Activated gamma-delta T cell treated with anti-CD3 and anti-CD28 coated beads, Interleukin-2, amount 50 U/mL, for 16 hours (primary cell): ENCODE results near the gene ADAMTS12.

Experiments used
- DNase-seq: peaks from one replicate; pipeline ENCODE4 v3.0.0-alpha.2; 2020; ENCODE audit warnings: low read depth

Gene ADAMTS12

DNA sequence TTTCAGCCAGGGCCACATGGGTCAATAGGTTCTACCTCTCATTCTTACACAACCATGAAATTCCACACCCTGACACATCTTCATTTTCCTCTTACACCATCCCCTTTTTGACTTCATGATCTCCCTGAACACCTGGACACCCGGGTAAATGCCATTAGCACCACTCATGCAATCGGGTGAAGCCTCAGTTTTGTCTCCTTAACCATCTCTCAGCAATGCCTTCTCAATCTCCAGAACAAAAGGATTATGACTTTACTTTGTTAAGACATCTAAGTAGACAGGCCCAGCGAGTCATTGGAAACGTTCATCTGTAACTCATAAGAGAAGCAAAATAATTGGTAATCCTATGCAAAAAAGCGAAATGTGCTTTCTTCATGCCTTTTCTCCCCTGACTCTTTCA, 49.9 kb downstream of the ADAMTS12 start:
- no peak for DNase-seq

- no peak for DNase-seq
These were observed 50.8 kb downstream of the ADAMTS12 start for GRCh38 chr5:33840927-33841547.

DNA sequence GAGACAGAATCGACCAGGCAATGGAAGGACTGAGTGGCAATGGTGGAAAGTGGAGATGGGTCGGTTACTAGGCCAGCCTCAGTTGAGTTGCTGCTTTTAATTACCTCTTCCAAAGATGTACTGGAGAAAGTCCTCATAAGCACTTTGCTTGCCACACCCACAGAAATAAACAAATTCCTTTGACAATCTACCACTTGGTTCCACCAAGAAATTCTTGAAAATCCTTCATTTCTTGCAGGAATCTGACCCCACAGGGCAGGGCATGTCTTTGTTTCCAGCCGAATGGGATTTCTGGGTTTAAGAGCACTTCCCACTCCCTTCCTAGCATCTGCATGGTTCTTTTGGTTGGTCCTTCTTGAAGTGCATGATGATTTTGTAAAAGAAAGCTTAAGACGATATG, 54.5 kb downstream of the ADAMTS12 start:
- no peak for DNase-seq

DNA sequence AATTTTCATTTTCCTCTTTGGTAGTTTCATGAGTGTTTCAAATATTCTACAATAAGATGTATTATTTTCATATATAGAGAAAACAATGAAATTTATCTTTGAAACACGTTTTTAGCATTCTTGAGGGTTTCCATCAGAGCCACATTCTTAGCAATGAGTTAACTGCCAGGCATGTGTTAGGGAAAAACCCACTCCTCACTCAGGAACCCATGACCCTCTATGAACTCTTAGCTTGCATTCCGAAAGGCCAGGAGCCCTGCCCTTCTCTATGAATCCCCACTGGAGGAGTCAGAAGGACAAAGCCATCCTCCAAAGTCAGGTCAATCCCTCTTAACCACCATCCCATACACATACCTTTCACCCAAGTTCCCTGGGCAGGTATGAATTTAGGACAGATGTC, 57.5 kb downstream of the ADAMTS12 start:
- DNase-seq = no peak

GRCh38 chr5:33833237-33833575, 58.6 kb downstream of the ADAMTS12 start:
- no peak for DNase-seq

DNA sequence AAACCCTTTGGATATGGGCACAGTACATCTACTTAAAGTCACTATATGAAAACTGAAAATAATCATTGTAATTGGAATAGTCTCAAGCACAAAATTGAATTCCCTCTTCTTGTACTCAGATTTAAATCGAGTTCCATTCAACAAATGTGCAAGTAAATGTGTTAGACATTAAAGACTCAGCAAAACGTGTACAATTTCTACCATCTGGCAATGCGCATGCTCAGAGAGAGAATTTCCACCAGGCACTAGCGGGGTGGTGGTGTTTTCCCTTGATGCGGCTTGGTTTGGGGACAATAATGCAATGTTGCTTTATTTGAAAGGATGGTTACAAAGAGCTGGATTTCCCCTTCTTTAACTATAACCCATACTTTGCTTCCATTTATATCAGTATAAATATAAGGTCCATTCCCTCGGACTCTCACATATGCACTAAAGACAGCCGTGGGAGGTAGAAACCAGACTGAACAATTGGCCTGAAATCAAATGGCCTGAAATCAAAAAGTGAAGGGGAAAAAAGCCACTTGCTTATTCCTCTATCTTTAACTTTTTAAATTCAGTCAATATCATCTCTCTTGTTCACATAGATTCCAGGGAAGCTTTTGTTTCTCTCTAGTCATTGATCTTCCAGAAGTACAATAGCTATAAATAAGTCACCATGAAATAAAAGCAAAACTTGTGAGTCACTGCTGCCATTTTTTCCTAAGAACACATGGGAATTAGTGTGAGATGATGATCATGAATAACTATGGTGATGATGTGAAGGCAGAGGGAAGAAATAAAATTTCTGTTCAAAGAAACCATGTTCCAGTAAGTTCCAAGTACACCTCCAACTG, 59.2 kb downstream of the ADAMTS12 start:
- DNase-seq = no peak

DNA sequence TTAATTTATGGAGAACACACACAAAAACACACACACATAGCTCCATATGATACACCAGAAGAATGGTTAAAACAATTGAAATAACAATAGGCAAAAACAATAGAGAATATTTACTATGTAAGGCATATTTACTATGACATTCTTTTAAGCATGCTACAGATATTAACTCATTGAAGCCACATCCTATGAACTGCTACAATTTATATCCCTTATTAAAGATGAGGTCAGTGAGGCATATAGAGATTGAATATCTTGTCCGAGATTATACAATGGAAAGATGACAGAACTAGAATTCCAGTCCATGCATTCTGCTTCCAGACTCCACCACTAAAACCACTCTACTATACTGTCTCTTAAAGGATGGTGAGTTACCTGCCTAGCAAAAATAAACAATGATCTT, 60.7 kb downstream of the ADAMTS12 start:
- DNase-seq = no peak

DNA sequence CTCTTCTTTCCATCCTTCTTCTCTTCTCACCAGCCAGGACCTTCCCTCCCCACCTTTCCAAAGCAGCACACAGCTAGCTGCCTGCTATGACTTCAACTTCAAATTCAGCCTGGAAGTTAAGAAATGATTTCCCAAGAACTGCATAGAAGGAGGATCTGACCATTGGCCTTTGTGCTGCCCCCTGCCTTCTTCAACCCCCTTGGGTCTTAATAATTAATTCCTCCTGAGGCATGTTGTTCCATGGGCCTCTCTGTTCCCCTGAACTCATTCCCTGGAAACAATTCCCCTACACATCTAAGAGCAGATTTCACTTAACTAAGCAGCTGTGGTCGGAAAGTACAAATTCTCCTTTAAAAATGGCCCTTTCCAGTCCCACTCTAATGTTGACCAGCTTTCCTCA, 62.4 kb downstream of the ADAMTS12 start:
- no peak for DNase-seq

- no peak for DNase-seq
These were observed 63.0 kb downstream of the ADAMTS12 start for GRCh38 chr5:33828626-33829308.

DNA sequence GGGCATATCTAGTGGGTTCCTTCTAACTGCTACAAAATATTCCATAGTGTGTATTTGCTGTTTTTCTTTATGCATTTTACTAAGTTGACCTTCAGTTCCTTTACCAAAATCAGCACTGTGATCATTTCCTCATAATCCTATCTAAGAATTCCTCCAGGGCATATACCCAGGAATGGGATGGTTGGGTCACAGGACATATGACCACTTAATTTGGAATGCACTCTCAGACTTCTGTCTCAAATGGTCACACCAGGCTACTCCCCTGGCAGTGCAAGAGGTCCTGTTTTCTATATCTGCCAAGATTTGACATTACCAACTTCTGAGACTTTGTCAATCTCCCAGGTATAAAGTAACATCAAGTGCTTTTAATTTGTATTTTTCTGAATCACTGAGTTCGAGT, 63.9 kb downstream of the ADAMTS12 start:
- no peak for DNase-seq

- DNase-seq = no peak
These were observed 64.6 kb downstream of the ADAMTS12 start for GRCh38 chr5:33827018-33827707.

- no peak for DNase-seq
These were observed 67.1 kb downstream of the ADAMTS12 start for GRCh38 chr5:33824516-33825195.

GRCh38 chr5:33817301-33817700, 74.5 kb downstream of the ADAMTS12 start:
- no peak for DNase-seq

DNA sequence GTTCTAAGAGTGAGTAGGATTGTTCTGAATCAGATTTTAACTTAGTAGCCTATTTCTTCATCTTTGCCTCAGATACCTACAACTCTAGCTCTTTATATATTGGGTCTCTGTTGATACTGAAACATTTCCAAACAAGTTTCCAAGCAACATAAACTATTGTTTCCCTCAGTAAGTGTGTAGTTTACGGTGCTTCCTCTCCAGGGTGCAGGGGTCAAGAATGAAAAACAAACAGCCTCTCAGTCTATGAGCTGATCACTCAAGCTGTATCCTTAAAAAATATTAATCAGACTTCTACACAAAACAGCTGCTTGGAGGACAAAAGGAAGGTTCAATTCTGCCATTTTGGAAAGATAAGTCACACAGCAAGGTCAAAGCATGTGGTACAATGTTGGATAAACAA, 75.0 kb downstream of the ADAMTS12 start:
- DNase-seq = no peak

DNA sequence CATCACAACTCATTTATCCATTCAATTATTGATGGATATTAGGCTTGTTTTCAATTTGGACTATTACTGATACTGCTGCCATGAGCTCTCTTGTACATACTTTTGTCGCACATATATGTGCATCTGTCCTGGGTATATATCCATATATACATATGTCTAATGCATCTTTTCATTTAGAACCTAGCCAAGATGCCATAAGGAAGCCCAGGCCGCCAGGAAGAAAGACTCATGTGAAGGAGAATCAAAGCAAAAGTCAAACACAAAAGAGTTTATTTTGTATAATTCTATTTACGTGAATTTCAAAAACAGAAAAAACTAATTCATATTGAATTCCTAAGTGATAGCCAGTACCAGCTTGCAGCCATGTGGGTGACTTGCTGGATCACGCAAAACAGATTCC, 79.0 kb downstream of the ADAMTS12 start:
- DNase-seq = no peak

DNA sequence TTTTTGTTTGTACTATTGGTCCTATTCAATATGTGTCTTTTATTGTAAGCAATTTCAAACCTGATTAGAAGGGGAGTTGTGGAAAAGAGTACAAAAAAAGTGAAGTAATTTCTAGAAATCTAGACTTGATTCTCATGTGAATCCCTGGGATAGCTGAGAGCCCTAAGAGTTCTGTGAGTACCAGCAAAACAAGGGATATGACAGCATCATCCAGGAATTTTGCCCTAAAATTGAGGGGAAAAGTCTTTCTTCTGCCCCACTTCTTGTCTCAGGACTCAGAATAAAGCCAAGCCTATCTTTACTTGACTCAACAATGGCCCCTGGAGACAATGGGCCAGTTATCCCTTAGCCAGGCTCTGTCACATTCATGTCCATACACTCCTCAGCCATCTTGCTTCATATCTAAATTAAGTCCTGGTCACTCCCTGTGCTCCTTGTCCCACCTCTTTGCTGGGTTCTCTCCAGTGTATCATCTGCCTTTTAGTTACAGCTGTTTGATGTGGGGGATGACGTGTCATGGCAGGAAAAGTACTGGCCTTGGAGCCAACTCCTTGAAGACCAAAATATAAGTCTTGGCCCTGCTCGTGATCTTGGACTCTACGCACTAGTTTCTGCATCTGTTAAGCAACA, 81.2 kb downstream of the ADAMTS12 start:
- no peak for DNase-seq

DNA sequence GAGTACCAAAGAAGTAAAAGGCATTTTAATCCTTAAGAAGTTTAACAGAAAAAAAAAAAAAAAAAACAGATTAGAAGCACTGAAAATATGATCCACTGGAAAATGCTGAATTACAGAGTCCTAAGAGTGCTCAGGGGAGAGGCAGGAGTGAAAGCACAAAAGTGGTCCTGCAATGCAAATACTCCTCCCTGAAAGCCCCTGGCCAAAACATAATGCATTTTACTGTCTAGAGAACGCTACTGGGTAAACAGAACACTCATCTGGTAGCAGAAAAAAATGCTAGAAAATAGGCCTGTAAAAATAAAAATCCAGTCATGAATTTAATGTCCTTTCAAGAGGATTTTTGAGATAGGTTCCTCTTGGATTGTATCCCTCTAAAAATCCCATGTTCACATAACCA, 81.9 kb downstream of the ADAMTS12 start:
- no peak for DNase-seq

DNA sequence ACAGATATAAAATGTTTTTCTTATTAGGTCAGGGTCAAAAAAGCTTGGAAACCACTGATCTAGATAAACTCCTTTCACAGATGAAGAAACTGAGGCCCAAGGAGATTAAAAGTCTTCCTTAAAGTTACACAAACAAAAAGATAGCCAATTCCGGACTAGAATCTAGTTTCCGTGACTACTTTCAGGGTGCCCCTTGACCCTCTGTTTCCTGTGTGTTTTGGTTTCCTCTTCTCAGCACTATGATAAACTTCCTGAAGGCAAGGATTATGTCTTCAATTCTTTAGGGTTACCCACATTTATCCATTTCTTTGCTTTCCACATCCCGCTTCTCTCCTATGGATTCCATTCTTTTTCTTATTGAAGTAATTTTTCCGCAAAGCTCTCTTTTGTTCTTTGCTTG, 83.1 kb downstream of the ADAMTS12 start:
- DNase-seq = no peak

DNA sequence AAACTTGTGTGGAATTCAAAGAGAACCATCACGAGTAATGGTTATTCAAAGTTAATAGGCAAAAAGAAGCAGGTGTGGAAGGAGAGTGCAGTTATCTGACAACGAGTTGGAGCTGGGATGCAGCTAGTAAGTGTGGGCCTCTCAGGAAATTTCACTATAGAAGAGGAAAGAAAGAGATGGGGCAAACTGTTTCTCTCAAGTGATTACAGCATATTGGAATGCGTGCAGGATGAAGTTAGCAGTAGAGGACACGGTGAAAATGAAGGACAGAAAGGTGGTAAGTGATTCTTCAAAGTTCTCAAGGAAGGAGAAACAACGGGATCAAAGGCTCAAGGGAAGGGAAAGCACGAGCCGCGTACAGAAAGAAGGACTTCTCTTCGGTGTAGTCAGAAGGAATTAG, 84.0 kb downstream of the ADAMTS12 start:
- no peak for DNase-seq

DNA sequence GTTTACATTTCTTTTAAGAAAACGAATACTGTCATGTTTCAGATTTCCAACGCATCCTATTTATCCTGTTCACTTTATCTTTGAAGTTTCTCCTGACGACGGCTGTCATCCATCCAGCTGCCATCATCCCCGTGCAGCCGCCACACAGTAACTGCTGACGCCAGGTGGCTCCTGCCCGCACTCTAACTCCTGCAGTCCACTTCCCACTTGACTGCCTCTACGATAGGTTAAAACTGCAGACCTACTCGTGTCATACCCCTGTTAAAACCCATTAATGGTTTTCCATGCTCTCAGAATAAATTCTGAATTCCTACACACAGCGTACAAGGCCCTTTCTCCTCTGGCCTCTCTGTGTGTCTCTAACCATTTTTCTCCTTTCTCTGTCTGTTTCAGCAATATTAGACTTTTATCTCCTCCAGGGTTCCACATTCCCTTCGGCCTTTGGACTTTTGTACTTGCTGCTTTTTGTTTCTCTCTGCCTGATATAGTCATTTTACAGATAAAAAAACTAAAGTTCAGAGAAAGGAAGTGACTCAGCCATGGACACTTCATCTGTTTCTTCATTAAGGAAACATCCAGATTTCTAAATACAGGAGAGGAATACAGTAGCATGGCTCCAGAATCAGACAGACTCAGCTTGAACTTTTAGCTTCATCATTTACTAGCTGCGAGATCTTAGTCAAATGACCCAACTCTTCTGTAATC, 84.9 kb downstream of the ADAMTS12 start:
- no peak for DNase-seq

- no peak for DNase-seq
These were observed 90.5 kb downstream of the ADAMTS12 start for GRCh38 chr5:33801292-33801691.
